GM21367 (cell line): ENCODE data around the gene GLI2.

Experiments
- ATAC-seq: cut with Tn5 transposase; IDR thresholded peaks from one replicate; pipeline ENCODE4 v1.9.1; 2021; ENCODE audit not compliant: unreplicated experiment

GLI2 gene

DNA sequence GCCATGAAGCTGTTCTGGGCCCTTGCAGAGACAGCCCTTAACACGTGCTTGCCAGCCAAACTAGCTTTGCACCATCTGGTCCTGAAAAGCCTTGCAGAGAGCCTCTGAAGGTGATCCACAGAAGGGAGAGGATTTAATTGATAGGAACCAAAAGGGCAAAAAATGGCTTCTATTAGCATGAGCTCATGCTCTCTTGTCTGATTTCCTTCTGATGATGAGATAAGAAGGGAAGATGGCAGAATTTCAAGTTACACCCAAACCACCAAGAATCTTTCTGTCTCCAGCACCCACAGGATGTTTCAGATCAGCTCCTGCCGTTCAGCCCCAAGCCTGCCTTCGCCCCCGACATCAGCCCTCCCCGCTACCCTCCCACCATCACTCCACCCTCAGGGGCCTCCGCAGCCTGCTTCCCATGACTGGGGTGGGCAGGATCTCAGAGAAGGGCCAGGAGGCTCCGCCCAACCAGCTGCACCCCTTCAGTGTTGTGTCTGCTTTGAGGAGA is 23.4 kb upstream of the GLI2 start:
- ATAC-seq: no peak

DNA sequence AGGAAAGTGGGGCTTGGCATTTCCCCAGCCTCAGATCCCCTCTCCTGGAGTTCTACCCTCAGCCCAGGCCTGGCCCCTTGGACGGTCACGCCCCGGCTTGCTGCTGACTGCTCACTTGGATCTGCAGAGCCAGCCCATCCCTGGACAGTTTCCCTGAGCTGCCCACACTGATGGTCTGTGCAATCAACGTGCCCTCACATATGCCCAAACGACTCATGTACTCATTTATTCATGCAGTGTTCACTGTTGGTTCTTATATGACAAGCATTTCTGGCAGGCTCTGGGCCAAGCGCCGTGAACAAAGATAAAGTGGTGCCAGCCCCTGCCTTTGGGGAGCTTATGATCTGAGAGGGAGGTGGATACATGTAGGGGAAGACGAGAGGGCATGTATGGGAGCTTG is 20.3 kb upstream of the GLI2 start:
- ATAC-seq: no peak

DNA sequence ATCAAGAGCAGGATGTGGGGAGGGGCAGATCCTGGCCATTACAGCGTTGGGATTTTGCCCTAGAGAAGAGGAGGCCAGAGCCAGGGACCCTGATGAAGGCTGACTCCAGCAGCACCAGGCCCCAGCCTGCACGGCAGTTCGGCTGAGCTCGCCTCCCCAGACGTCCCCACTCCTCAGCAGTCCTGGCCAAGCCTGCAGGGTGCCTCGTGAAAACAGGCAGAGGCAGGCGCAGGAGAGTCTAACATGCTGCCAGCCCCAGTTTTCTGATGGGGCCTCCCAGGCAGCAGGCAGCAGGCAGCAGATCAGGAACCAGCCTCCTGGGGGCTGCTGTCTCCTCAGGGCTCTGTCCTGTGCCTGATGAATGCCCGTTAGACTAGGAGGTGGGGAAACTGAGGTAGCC is 19.7 kb upstream of the GLI2 start:
- no peak for ATAC-seq

- ATAC-seq: no peak
Observed at GRCh38 chr2:120716641-120717585, 18.8 kb upstream of the GLI2 start.

DNA sequence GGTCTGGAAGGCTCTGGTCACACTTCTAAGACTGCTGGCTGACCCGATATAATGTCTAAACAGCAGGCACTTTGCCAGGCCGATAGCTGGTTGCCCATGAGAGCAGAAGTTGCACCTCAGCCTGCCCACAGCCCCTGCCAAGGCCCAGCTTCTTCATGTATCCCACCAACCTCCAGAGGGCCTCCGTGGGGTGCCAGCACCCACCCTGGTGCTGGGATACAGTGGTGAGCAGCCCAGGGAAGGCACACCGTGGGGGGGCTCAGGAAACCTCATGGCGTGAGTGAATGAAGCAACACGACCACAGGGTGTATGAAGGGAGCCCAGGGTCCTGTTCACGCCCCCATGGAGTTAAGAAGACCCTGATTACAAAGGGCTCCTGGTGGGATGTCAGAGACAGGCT is 16.2 kb upstream of the GLI2 start:
- no peak for ATAC-seq

- ATAC-seq: no peak
Observed at GRCh38 chr2:120720231-120720630, 15.4 kb upstream of the GLI2 start.

DNA sequence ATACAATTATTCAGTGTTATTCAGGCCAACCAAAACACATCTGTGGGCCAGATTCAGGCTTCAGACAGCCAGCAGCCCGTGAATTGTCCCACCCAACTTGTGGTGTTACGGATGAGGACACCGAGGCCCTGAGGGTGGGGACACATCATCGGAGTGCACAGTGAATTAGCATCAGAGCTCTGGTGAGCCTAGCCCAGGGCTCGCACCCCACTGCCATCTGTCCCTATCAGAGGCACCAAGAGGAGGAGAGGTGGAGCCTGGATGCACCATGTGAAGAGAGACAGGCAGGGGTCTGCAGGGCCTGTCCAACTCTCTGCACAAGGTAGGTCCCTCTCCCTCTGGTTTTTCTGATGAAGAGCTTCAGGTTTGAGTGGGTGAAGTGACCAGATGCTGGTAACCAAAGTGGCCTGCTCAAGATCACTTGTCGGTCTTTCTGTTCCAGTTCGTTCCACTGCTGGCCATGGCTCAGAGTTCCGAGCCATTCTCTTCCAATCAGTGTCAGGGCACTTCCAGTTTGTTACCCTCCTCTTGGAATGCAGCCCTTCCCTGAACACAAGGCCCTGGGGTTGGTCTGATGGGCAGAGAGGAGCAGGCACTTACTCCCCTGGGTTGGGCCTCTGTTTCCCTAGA is 14.8 kb upstream of the GLI2 start:
- ATAC-seq: no peak

- no peak for ATAC-seq
Observed at GRCh38 chr2:120722246-120722567, 13.5 kb upstream of the GLI2 start.

GRCh38 chr2:120722568-120723421 is 12.9 kb upstream of the GLI2 start:
- ATAC-seq: no peak

DNA sequence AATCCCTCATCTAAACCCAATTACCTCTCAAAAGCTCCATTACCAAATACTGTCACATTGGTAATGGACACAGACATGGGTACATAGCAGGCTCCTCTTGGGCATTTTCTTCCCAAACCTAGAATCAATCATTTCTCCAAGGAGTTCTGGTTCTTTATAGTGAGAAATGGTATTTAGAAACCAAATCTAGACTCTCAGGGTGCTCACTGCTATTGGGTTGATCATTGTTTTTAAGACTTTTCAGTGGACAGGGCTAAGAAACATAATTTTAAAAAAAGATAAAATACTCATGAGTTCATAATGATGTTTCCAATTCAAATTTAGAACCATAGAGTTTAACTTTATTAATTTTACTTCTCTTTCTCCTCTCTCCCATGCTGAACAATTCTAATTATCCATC is 9.4 kb upstream of the GLI2 start:
- ATAC-seq: no peak

DNA sequence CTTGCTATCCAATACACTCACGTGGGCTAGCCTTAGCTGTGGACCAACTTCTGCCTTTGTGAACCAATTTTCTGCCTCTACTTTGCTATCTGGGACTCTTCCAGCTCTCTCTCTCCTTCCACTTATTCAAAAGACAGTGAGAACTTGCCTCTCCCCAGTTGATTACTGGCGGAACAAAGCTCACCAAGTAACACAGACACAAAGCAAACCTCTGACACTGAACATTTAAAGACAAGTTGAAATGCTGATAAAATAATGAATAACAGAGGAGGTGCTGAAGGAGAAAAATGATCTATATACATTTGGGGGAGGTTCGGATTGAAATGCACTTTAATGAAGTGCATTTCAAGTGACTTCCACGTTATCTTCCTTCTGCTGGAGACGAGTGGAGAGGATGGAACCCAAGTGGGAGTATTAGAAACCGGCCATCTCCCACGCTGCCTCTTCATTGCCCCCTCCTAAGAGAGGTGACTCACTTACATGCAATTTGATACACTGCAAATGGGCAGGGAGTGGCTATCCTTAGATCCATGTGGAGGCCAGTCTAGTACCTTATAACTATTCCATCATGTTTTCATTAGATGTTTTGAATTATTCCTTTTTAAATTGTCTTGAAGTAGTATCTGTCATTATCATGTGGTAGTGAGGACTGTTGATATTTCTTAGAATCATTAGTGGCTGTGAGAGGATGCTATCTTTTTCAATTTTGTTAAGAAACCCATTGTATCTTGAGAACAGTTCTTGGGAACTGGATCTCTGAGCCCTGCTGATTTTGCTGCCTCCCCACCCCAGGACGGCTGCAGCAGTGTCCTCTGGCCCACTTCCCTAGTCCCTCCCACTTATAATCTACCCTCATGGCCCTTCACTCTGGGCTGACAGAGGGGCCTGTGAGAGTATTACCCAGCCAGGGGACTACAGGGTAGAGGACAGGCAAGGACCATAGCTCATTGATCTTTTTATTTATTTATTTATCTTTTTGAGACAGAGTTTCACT is 6.0 kb upstream of the GLI2 start:
- no peak for ATAC-seq

DNA sequence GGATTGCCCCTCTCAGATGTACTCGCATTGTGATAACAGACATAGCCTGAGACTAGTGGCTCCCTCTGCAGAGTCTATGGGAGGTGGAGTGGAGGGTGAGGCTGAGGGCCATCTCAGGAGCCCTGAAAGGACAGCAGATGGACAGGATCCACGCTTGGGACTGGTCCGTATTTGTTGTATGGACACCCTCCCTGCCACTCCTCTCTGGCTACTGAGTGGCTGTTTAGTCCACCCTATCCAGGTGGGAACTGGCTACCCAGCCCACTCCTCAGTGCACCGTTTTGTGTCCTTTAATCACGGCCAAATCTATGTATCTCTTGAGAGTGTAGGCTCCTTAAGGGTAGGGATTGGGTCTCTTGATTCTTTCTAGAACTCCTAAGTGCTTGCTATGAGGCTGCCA is 4.5 kb upstream of the GLI2 start:
- no peak for ATAC-seq

- no peak for ATAC-seq
Observed at GRCh38 chr2:120732506-120733237, 3.0 kb upstream of the GLI2 start.

GRCh38 chr2:120733238-120733932 is 2.3 kb upstream of the GLI2 start:
- no peak for ATAC-seq

GRCh38 chr2:120734930-120735651 is 577 bp upstream of the GLI2 start:
- ATAC-seq: no peak

- ATAC-seq: no peak
Observed at GRCh38 chr2:120736202-120736623, 545 bp downstream of the GLI2 start.

DNA sequence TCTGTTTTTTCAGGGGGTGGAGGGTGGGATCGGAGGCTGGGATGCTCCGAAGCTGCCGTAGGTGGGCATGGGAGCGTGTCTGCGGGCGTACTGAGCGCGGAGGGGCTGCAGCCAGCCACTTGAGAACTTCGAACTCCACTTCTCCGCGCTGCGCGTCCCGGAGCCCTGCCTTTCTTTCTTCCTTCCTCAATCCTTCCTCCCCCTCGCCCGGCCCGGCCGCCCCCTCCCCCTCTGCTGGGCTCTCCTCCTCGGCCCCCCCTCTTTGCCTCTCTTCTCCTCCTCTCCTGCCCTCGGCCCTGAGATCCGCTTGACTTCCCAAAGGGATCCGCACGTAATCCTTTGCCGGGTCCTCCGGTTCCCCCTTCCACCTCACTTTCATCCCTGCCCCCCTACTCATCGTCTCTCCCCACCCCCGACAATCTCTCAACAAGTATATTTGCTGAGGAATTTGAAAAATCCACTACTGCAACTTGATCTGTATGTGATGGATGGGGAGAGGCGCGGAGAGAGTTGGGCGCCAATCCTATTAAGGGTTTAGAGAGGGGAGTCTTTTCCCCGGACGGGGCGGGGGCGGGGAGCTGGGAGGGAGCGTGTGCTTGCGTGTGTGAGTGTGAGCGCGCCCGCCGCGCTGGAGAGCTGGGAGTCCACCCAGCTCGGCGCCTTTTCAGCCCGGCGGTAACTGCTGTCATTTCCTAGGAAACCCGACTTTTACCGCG is 1.1 kb downstream of the GLI2 start:
- no peak for ATAC-seq
